EL (cell line): ENCODE measurements around the gene AGL.
A peak's percentile ranks its signal among the peaks of the same experiment; 100 is the strongest.
"Not testable (repeated sequence)": the region's sequence is repeated elsewhere in the genome, so short reads cannot be mapped to it uniquely, and the experiment has no call there.

Source experiments
- DNase-seq: peaks from one replicate; pipeline ENCODE4 v3.0.0-alpha.2; 2016

Gene AGL

DNA sequence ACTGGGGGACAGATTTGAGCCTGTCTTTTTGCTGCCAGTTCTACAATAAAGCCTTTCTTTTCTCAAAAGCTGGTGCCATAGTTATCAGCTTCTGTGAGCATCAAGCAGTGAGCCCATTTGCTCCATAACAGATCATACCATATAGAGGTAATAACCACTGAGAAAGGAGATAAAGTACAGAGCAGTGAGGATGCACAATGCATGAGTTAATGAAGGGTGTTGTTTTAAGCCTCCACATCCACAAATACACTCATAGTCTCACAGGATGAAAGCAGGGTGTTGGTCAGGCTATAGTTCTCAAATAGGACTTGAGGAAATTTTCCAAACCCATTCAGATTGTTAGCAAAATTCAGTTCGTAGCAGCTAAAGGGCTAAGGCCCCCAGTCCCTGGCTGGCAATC is 94.0 kb downstream of the AGL start:
- DNase-seq: no peak

DNA sequence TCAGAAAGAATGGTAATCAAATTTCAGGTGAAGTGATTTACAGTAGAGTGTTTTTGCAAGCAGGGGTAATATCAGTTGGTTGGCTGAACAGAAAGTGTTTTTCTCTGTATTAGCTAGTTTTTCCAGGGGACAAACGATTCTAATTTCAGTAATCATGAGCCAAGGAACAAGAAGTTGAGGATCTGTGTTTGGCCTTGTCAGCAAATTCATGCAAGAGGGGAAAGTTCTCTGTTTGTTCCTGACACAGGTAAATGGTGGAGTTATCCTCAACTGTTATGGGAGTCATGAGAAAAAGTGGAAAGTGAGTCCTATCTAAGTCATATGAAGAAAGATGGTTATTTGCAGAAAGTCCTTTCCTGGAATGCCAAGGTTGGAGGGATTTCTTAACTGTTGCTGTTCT is 95.0 kb downstream of the AGL start:
- no peak for DNase-seq

DNA sequence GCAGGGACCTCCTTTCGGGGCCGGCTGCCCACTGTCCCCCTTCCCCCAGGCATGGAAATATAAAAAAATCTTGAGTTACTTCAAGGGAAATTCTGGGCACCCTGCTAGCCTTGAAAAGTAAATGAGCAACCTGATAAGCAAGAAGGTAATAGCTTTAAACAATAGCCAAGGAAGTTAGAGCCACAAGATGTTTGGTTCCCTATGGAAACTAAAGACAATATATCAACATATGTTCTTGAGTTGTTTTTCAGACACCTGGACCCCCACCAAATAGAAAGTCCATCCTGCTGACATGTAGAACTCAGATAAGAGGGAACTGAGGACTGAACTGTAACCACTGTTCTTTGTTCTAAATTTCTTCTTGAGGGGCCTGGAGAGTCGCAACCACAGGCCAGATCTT is 100.3 kb downstream of the AGL start:
- no peak for DNase-seq

DNA sequence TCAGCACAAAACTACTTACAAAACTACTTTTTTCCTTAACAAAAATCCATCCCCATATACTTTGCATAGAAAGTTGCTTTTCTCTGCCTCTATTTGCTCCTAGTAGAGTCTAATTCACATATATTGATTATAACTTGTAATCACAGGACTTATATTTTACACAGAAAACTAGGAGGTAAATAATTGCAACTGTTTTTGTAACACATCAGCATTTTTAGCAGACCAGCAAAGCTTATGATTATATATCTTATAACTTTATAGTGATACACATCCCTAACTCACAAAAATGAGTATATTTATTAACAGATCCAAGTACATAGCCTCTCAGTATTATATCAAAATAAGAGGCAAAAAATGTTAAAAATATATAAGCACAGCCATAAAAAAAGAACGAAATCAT is 102.4 kb downstream of the AGL start:
- no peak for DNase-seq

DNA sequence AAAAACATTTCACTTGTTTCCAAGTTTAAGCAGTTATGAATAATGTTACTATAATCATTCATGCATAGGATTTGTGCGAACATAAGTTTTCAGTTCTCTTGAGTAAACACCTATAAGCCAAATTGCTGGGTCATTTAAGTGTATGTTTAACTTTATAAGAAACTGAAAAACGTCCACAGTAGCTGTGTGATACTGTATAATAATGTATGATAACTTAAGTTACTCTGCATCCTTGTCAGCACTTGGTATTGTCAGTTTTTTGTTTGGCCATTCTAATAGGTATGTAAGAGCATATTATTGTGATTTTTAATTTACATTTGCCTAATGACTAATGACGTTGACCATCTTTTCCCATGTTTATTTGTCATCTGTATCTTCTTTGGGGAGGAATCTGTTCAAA is 105.2 kb downstream of the AGL start:
- no peak for DNase-seq

DNA sequence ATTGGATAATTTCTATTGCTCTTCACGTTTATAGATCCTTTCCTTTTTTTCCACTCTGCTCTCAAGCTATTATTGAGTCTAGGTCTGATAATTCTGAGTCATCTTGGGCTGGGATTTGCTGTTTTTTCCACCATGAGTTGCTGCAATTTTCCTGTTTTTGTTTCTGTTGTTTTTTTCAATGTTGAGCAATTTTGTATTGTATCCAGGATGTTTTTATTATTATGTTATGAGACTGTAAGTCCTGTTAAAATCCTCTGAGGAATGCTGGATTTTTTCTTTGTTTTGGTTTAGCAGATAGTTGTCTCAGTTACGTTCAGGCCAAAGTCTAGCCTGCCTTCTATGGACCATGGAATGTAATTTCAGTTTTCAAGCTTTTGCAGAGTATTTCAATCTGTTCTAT is 106.6 kb downstream of the AGL start:
- DNase-seq: peak; percentile 9

DNA sequence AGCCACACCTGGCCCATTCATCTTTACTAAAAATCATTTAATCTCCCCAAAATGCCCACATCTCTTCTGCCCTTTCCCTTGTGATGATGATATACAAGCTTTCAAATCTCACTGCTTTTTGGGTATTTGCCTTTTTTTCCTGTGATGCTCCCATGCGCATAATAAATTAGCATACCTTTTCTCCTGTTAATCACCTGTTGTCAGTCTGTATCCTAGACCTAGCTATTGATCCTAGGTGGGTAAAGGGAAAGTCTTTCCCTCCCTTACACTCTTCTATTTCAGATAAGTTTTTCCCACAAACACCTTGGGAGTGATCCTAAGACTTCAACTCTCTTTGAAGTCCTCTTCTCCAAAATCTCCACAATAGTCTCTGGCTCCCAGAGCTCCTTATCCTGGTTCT is 107.7 kb downstream of the AGL start:
- DNase-seq: no peak

DNA sequence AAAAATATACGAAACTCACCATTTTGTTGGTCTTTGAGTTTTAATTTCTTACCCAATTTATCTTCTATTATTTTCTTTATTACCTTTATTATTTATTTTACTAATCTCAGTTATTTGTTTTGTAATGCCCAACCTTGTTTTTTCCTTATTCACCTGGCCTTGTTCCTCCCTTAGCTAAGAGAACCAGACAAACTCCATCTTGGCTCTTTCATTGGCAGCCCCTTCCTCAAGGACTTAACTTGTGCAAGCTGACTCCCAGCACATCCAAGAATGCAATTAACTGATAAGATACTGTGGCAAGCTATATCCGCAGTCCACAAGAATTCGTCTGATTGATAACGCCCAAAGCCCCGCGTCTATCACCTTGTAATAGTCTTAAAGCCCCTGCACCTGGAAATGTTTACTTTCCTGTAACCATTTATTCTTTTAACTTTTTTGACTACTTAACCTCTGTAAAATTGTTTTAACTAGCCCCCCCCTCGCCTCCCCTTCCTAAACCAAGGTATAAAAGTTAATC is 109.1 kb downstream of the AGL start:
- DNase-seq: not testable (repeated sequence)

DNA sequence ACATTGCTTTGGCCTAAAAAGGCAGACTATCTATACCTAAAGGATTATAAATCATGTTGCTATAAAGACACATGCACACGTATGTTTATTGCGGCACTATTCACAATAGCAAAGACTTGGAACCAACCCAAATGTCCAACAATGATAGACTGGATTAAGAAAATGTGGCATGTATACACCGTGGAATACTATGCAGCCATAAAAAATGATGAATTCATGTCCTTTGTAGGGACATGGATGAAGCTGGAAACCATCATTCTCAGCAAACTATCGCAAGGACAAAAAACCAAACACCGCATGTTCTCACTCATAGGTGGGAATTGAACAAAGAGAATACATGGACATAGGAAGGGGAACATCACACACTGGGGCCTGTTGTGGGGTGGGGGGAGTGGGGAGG is 110.1 kb downstream of the AGL start:
- DNase-seq: not testable (repeated sequence)

DNA sequence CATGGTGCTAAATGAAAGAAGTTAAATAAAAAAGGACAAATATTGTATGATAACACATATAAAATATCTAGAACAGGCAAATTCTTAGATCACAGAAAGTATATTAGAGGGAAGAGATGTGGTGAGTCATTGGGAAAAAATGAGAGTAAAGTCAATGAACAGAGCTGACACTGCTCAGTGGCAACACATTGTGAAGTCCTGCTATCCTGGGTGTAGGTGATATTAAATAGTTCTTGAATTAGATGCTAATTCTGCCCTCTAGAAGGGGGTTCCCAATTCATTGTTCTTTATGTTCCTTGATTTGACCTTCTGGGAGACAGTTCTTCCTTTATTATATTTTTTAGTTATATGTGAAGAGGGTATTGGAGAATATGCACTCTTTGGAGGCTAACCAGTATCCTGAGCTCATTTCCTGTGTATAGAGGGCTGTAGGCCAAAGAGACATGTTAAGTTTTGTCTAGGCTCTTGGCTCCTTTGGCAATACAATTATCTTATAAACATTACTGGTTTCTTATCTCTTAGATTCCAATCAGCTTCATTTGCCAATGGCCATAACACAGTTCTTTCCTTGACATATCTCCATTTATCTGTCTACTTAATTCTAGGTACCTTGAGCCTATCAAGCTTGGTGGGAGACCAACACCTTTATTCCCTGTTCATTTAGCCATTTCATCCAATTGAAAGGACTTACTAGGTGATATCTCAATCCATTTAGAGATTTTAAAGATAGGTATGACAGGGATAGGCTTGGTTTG is 113.1 kb downstream of the AGL start:
- peak; percentile 66 for DNase-seq

DNA sequence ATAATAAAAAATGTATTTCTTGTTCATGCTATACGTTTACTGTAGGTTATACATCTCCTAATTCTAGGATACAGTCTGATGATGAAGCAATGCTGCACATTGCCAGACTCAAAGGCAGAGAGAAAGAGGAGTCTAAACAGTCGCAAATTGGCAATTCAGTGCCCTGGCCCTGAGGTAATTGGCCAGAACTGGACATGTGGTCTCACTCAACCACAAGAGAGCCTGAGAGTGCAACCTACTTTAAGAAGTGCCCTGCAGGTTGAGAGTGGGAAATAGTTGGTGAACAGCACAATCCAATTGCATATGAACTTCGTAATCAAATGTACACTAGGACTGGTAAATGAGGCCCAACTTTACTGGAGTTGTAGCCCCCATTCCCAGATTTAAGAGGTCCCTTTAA is 114.6 kb downstream of the AGL start:
- DNase-seq: no peak

DNA sequence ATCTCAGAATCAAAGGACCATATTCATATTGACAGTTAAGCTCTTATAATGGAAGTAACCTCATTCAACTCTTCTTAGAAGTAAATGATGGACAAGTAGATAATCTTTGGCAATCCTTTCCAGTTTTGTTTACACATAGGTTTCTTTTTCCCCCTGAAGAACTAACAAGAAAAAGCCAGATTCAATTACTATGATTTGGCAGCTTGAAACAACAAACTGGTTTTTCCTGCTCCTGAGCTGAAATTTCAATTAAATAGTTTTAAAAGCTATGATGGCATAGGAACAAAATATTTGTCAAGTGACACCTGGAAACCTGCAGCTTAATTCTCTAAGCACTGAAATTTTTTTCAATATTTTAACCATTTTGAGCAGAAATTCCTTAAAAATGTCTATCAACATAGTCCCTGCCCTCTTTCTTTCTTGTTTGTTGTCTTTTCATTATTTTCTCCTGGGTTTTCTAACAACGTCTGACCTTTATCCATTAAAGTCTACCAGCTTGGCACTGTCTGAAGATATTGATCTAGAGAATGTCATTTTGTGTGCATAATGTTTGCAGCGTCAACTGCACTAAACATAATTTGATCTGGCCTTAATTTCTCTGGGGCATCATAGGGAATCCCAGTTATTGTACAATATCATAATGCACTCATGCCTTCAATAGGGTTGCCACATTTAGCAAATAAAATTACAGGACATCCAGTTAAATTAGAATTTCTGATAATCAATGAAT is 115.7 kb downstream of the AGL start:
- no peak for DNase-seq

DNA sequence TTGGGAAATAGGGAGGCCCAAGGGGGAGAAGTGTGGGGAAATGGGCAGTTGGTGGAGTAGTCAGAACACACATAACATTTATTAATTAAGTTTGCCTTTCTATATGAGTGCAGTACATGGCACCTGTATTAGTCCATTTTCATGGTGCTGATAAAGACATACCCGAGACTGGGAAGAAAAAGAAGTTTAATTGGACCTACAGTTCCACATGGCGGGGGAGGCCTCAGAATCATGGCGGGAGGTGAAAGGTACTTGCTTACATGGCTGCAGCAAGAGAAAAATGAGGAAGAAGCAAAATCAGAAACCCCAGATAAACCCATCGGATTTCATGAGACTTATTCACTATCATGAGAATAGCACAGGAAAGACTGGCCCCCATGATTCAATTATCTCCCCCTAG is 118.1 kb downstream of the AGL start:
- DNase-seq: no peak

DNA sequence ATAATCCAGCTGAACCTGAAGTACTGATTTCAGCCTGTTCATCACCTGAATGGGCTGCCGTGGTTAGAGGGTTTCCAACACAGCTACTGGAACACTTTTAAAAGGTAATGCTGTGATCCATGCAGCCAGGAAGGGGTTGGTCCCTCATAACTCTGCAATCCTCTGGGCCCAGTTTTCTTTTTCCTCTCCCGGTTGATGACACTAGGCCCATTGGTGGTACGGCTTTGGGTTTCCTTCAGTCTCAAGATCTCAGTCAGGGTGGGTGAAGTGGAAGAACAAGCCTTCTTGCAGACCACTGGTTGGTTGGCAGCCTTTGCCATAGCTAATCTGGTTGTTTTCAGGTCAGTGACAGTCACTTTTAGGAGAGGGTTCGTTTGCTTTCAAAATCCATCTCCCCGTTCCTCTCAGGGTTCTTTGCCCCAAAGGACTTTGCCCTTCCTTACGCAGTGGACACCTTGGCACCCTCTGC is 119.1 kb downstream of the AGL start:
- no peak for DNase-seq

DNA sequence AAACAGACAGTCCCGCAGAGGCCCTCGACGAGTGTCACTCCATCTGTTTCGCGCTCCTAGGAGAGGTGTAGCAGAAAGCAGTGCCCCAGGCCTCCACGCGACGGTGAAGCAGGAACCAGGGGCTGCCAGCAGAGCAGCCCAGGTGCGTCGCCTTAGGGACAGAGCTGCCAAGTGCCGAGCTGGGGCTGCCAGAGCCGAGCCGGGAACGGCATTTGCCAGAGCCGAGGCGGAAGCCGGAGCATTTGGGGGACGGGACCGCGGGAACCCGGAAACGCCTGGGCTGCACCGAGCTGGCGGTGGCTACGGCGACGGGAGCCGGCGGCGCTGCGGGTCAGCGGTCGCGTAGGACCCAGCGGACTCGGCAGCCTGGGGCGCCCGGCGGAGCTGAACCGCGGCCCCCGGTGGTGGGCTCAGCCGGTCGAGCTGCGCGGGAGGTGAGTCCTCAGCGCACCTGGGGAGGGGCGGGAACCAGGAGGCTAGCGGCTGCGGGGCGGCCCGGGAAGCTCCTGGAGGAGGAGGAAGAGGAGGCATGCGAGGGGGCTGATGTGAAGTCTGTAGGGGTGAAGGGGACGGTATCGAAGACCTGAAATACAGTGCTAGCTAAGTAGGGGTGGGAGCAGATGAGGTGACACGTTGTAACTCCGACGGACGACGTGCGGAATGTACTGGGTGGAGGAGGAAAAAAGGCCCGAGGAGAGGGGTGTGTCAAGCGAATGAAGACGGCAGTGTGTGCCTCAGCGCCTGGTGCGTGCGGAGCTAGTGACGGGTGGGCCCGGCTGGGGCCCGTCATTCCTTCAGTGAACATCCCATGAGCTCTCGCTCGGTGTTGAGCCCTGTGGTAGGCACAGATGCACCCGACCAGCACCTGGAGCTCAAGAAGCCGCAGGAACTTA is 119.8 kb downstream of the AGL start, which contains the start of gene SLC35A3:
TSS of gene SLC35A3 (plus strand) at position 268 of the 893 bp plus-strand sequence. CDS start 23,559 bp downstream, outside the sequence.
- peak; percentile 73 for DNase-seq

DNA sequence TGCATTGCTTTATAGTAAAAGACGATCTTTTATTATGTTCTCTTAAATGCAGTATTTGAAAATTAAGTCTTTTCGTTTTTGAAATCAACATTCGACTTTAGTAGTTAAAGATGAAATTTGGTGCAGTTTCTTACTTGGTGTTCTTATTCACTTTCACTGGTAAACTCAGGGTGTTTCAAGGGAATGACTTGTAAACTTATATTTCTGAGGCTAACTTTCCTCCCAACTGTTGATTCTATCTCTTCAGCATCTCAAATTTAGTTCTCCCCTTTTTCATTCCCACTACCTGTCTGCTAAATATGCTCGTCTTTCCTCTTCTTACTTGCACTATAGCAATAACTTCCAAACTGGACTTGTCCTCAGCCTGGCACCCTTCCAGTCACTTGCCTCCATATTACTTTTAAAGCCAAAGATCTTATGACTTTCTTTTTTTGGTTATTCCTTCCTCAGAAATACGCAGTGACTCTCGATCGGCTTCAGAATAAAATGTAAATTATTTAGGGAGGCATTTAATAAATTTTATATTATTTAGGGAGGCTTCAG is 120.6 kb downstream of the AGL start:
- DNase-seq: peak; percentile 17

DNA sequence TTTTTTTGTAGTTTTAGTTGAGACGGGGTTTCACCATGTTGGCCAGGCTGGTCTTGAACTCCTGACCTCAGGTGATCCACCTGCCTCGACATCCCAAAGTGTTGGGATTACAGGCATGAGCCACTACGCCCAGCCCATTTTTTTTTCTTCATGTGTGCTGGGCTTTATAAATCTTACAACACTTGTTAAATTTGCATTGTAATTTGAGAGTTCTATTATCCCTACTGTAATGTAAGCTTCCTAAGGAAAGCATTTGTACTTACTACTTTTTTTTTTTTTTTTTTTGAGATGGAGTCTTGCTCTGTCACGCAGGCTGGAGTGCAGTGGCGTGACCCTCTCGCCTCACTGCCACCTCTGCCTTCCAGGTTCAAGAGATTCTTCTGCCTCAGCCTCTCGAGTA is 121.9 kb downstream of the AGL start:
- DNase-seq: not testable (repeated sequence)
